ENCODE data around the gene XRCC4. TPM values are rescaled to one million over a fixed set of nuclear protein-coding genes. Genes with fewer than 3 reads are reported as not detected.

The XRCC4 gene
- polyA plus RNA-seq, 1 of the 3 experiments (the other 2 are of a cell fraction) = 1.8 TPM

GRCh38 chr5:83362526-83362925, 285.2 kb downstream of the XRCC4 start:
- POLR2A ChIA-PET = no interaction called here

More at GRCh38 chr5:83362526-83362925, 285.2 kb downstream of the XRCC4 start:
- TF ChIP-seq CTCF (IDR thresholded peaks at IDR 0.05) (no peak), YY1 (IDR thresholded peaks at IDR 0.05; ENCODE audit: low read depth) (no peak), FOXM1 (IDR thresholded peaks at IDR 0.05; ENCODE audit: low read depth) (no peak), REST (IDR thresholded peaks at IDR 0.05; ENCODE audit: low read depth, low read length) (no peak), GATA2 (CRISPR knock-in tag; IDR thresholded peaks at IDR 0.05) (no peak), JUND (IDR thresholded peaks at IDR 0.05) (no peak), POLR2AphosphoS5 (IDR thresholded peaks at IDR 0.05; ENCODE audit: low read depth, low read length) (no peak), RCOR1 (IDR thresholded peaks at IDR 0.05; ENCODE audit: low read length) (no peak), FOSL2 (IDR thresholded peaks at IDR 0.05; ENCODE audit: borderline replicate concordance, low read depth) (no peak), USF2 (IDR thresholded peaks at IDR 0.05; ENCODE audit: borderline replicate concordance, low read depth, low read length) (no peak), RFX5 (IDR thresholded peaks at IDR 0.05; ENCODE audit: low read length) (no peak)
- Histone ChIP-seq H3K36me3 (replicated peaks in 1 of 2; ENCODE audit: control insufficient read depth in 1 of 2, insufficient read depth in 2 of 2, low read length in 1 of 2) (no peaks in the 10 kb centered on the region), H2AFZ (ENCODE audit: low read depth) (no peak overlapping the region), H3K9ac (no peak overlapping the region), H3K4me1 (ENCODE audit: control insufficient read depth in 1 of 2, insufficient read depth in 2 of 2, low read depth in 1 of 2, low read length in 1 of 2) (peaks cover 0 to 9% of the 10 kb centered on the region in 2 experiments; a peak in 2 of 4 replicates), H3K4me2 (no peak overlapping the region), H3K4me3 (ENCODE audit: low read depth in 2 of 2, low read length in 1 of 2) (no peak overlapping the region), H4K20me1 (ENCODE audit: insufficient read depth) (no peaks in the 10 kb centered on the region), H3K79me2 (ENCODE audit: insufficient read depth) (no peaks in the 10 kb centered on the region), H3K27ac (ENCODE audit: low read depth in 2 of 2, low read length in 1 of 2) (no peak overlapping the region), H3K9me3 (0 out of 2 replicates have a peak, but pooled peaks cover 3% of the 10 kb centered on the region), H3F3A (replicated peaks; ENCODE audit: insufficient read depth) (no peaks in the 10 kb centered on the region), H3K27me3 (ENCODE audit: insufficient read depth) (no peaks in the 10 kb centered on the region), H3K9me2 (no peaks in the 10 kb centered on the region)
- CTCF ChIA-PET = no interaction called here
- WGBS (ENCODE audit: low lambda C conversion rate) = 58% methylated on average over 1 of the region's 1 CpG
- DNase-seq = no peak
